Measurements from ENCODE around the gene GPR18.

GRCh38 chr13:99288089-99288488 lies 29.9 kb upstream of the GPR18 start:
- TF ChIP-seq CTCF (IDR thresholded peaks at IDR 0.05; ENCODE audit: insufficient read depth, low read depth, low read length) (no peak), EZH2 (IDR thresholded peaks at IDR 0.05; ENCODE audit: insufficient read depth, low read length) (no peak)

Data from astrocyte (in vitro differentiated cells and primary cell).